SKM-1 (cell line): Measurements from ENCODE around the gene C20orf202.
A peak's percentile ranks its signal among the peaks of the same experiment; 100 is the strongest.
"Not testable (repeated sequence)": the region's sequence is repeated elsewhere in the genome, so short reads cannot be mapped to it uniquely, and the experiment has no call there.

Experiments used
- DNase-seq: peaks from one replicate; lab custom pipeline; 2025; ENCODE audit not compliant: unreplicated experiment; lab: John Stamatoyannopoulos, UW

C20orf202 gene

DNA sequence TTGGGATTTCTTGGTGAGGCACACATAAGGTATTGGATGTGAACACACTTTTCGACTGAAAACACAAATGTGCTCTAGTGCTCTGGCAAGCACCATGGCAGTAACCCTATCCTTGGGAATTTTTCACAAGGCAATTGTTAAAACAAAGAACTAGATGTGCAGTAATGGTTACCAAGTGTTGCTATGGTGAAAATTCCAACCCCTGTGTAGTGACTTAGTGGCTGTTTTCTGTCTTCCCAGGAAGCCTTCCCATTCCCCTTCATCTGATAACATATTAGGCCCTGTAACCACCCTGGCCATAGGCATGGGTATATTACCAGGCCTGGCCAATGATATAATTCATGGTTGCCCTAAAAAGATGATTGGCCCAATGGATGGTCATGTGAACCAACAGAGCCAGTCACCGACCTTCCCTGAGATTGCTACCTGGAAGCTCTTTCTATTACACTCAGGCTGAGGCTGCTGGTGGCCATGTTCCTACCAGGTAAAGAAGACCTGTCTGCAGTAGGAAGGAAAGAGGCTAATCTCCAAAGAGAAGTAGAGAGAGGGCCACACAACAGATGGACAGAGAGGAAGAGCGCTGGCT is 4.1 kb downstream of the C20orf202 start:
- no peak for DNase-seq

GRCh38 chr20:1209447-1210387 is 6.5 kb downstream of the C20orf202 start:
- DNase-seq, result no peak

- DNase-seq, result no peak
Observed at GRCh38 chr20:1210501-1210900, 7.2 kb downstream of the C20orf202 start.

- DNase-seq, result no peak
Observed at GRCh38 chr20:1212023-1212422, 8.8 kb downstream of the C20orf202 start.

DNA sequence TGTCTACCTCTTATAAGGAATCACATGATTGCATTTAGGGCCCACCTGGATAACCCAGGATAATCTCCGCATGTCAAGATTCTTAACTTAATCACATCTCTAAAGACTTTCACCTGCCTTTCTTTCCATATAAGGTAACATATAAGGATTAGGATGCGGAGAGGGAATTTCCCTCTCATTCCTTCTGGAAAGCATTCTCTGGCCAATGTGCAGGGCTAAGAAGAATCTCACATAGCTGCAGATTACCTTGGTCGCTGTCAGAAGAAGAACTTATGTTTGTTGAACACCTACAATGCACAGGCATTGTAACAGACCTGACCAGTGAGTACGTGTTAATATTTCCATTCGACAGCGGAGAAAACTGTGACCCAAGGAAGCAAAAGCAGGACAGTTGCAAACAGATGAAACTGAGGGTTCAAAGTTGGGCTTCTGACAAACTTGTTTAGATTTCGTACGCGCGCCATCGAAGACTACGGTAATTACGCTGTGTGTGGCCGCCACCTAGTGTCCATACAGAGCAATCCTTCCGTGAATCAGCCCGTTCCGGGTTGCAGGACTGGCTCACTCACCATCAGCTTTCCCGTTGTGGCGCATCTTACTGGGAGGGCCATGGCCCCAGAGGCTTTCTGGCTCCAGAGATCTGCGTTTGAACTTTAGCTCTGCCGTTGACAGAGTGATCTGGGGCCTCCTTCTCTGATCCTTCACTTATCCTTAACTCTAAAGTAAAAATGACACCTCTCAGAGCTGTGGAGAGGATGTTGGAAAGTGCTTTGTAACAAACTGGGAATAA is 9.5 kb downstream of the C20orf202 start:
- peak; percentile 34 for DNase-seq

- no peak for DNase-seq
Observed at GRCh38 chr20:1214838-1215261, 11.6 kb downstream of the C20orf202 start.

GRCh38 chr20:1215386-1216170 is 12.3 kb downstream of the C20orf202 start:
- DNase-seq, result no peak

- not testable (repeated sequence) for DNase-seq
Observed at GRCh38 chr20:1216527-1217427, 13.5 kb downstream of the C20orf202 start.

- not testable (repeated sequence) for DNase-seq
Observed at GRCh38 chr20:1222750-1223149, 19.5 kb downstream of the C20orf202 start.

- no peak for DNase-seq
Observed at GRCh38 chr20:1224205-1224890, 21.1 kb downstream of the C20orf202 start.

- no peak for DNase-seq
Observed at GRCh38 chr20:1225263-1225782, 22.1 kb downstream of the C20orf202 start.

DNA sequence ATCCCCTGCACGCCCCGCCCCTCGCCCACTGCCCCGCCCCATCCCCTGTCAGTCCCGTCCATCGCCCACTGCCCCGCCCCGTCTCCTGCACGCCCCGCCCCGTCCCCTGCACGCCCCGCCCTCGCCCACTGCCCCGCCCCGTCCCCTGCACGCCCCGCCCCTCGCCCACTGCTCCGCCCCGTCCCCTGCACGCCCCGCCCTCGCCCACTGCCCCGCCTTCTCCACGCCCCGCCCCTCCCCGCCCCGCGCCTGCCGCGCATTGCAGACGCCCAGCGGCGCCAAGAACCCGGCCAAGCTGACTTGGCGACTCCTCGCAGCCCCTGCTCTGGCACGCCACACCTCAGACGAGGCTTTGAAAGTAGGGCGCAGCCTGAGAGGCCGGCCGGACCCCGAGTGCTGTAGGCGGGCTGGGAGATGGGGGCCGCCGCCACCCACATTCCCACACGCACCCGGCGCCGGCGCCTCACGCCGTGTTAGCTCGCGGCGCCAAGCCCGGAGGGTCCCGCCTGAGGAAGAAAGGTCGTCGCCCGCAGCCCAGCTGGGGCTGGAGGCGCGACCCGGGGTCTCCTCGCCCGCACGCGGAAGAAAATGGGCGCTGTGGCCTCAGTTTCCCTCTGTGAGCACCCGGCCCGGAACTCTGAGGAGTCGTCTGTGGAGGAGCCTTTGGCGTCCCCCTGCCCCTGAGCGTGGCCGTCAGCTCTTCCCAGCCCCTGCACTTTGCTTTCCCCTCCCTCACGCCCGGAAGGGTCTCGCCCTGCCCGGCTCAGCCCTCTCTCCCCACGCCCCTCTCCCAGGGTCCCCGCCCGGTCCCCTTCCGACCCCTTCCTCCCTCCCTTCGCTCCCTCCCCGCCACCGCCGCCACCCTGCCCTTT is 22.8 kb downstream of the C20orf202 start, which contains the start of gene RAD21L1:
RAD21L1 (plus strand) TSS at position 262 of the 872 bp plus-strand sequence. CDS start 2,410 bp downstream, outside the sequence.
- no peak for DNase-seq

DNA sequence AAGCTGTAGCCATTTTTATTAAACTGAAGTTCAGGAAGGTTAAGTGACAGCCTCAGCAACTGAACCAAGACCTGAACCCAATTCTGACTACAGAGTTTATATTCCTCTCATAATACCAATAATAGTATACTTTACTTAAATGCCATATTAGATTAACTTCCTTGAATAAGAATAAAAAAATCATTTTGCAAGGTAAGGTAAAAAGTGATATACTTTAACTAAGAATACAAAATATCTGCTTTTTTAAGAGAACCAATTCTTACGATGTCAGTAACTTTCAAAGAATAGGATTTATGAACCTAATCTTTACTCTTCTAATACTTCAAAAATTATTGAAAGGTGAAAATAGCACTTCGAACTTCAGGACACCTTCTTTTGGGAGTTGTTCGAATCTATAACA is 26.3 kb downstream of the C20orf202 start:
- DNase-seq, result no peak

DNA sequence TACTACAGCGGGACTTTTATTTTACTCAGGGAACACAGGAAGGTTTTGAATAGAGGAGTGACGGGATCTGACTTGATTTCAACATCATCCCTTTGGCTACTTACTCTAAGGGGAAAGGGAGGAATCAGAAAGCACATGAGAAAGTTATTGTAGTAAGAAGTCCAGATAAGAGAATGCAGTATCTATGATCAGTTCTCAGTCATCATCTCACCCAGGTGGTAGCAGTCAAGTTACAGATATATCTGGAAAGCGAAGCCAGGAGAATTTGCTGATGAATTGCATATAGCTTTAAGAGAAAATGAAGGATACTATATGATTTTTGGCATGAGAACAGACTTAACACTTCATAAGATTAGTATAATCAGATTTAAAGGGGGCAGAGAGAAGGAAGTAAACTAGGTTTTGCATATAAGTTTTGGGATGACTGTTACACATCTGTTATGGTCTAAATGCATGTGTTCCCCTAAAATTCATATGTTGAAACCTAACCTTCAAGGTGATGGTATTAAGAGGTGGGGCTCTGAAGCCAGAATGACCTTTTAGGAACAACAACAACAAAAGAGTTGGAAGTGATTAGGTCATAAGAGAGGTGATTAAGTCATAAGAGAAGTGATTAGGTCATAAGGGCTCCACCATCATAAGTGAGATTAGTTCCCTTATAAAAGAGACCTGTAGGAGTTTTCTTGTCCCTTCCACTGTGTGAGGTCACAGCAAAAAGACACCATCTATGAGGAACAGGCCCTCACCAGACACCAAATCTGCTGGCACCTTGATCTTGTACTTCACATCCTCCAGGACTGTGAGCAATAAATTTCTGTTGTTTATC is 29.2 kb downstream of the C20orf202 start:
- no peak for DNase-seq

GRCh38 chr20:1240549-1240948 is 37.3 kb downstream of the C20orf202 start:
- DNase-seq, result no peak

GRCh38 chr20:1241456-1241855 is 38.2 kb downstream of the C20orf202 start:
- no peak for DNase-seq

GRCh38 chr20:1242099-1242498 is 38.8 kb downstream of the C20orf202 start:
- no peak for DNase-seq
